MCF 10A (cell line): ENCODE measurements around the gene HSBP1. TPM values are rescaled to one million over a fixed set of nuclear protein-coding genes. Genes with fewer than 3 reads are reported as not detected.
A peak's percentile ranks its signal among the peaks of the same experiment; 100 is the strongest.

Source experiments
- BruUV-seq: library from RNA; stranded (reverse); fragments of 400-500 nt; replicated peaks from 2 replicates; lab custom pipeline; 2021; lab: Mats Ljungman, UMichigan
- CTCF ChIA-PET: fragments of 300-600 bp; sonication (Branson Sonifier 250); formaldehyde crosslinking; extraction: SDS; loops from one replicate; lab custom pipeline; 2021; ENCODE audit warnings: antibody characterized with exemption, inconsistent platforms; lab: Yijun Ruan, JAX
- POLR2A ChIA-PET: fragments of 300-600, 350-650 bp; sonication (Branson Sonifier 250); formaldehyde crosslinking; extraction: SDS; loops from one replicate; lab custom pipeline; 2020; ENCODE audit warnings: antibody characterized with exemption, inconsistent platforms; lab: Yijun Ruan, JAX
- DNase-seq: peaks from one replicate; pipeline ENCODE4 v3.0.0-alpha.2; 2018; ENCODE audit not compliant: unreplicated experiment
- H3K27ac Mint-ChIP-seq: one replicate; pipeline ENCODE4 v1.8.0; 2022; ENCODE audit warnings: mild to moderate bottlenecking, low read depth, mixed read lengths; ENCODE audit not compliant: unreplicated experiment
- H3K27me3 Mint-ChIP-seq: one replicate; pipeline ENCODE4 v1.8.0; 2022; ENCODE audit warnings: mixed read lengths; ENCODE audit not compliant: insufficient read depth, unreplicated experiment
- H3K36me3 Mint-ChIP-seq: one replicate; pipeline ENCODE4 v1.8.0; 2022; ENCODE audit warnings: mild to moderate bottlenecking, moderate library complexity, mixed read lengths; ENCODE audit not compliant: insufficient read depth, unreplicated experiment
- H3K4me1 Mint-ChIP-seq: one replicate; pipeline ENCODE4 v1.8.0; 2022; ENCODE audit warnings: mixed read lengths; ENCODE audit not compliant: insufficient read depth, unreplicated experiment
- H3K4me3 Mint-ChIP-seq: one replicate; pipeline ENCODE4 v1.8.0; 2022; ENCODE audit warnings: mild to moderate bottlenecking, moderate library complexity, mixed read lengths; ENCODE audit not compliant: unreplicated experiment
- H3K9me3 Mint-ChIP-seq: one replicate; pipeline ENCODE4 v1.8.0; 2022; ENCODE audit warnings: mixed read lengths; ENCODE audit not compliant: unreplicated experiment
- intact Hi-C: fragments of 100-400 bp; cut with micrococcal nuclease; formaldehyde crosslinking; loops from 2 replicates; pipeline ENCODE4 v1.14.1; 2022
- total RNA-seq: library from RNA; stranded (reverse); gene quantifications from 2 replicates; pipeline ENCODE4 v1.2.3, GENCODE V29; 2022
- TF ChIP-seq, protein P1 (sequence below): fragments of 200-600 bp; IDR thresholded peaks from one replicate; pipeline ENCODE4 v1.8.0; 2022; ENCODE audit warnings: antibody characterized with exemption, mild to moderate bottlenecking; ENCODE audit not compliant: unreplicated experiment

The HSBP1 gene
- total RNA-seq, 1 experiment from 2014 or later: 101 TPM

- no peak for DNase-seq
- TF ChIP-seq, protein P1, sequence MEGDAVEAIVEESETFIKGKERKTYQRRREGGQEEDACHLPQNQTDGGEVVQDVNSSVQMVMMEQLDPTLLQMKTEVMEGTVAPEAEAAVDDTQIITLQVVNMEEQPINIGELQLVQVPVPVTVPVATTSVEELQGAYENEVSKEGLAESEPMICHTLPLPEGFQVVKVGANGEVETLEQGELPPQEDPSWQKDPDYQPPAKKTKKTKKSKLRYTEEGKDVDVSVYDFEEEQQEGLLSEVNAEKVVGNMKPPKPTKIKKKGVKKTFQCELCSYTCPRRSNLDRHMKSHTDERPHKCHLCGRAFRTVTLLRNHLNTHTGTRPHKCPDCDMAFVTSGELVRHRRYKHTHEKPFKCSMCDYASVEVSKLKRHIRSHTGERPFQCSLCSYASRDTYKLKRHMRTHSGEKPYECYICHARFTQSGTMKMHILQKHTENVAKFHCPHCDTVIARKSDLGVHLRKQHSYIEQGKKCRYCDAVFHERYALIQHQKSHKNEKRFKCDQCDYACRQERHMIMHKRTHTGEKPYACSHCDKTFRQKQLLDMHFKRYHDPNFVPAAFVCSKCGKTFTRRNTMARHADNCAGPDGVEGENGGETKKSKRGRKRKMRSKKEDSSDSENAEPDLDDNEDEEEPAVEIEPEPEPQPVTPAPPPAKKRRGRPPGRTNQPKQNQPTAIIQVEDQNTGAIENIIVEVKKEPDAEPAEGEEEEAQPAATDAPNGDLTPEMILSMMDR: no peak
- BruUV-seq: no TSS peak
- ChIA-PET POLR2A (interaction anchor here (0.7 kb wide), 1 partner anchor 8 kb away, joined by 3 read pairs; no protein-coding TSS in a partner anchor), CTCF (interaction anchor here (0.7 kb wide), 1 partner anchor 30 kb away, joined by 4 read pairs; no protein-coding TSS in a partner anchor)
- intact Hi-C loops: no loop called here
- H3K4me3 Mint-ChIP-seq: no peak overlapping the region
- no peaks in the 10 kb centered on the region for H3K4me1 Mint-ChIP-seq
- no peak overlapping the region for H3K27ac Mint-ChIP-seq
- H3K27me3 Mint-ChIP-seq: no peaks in the 10 kb centered on the region
- peaks cover 27% of the 10 kb centered on the region for H3K36me3 Mint-ChIP-seq
- H3K9me3 Mint-ChIP-seq: no peaks in the 10 kb centered on the region
Observed at GRCh38 chr16:83817022-83817421, 9.2 kb downstream of the HSBP1 start.

- intact Hi-C loops: no loop called here
- no peaks in the 10 kb centered on the region for H3K27me3 Mint-ChIP-seq
- no peaks in the 10 kb centered on the region for H3K4me1 Mint-ChIP-seq
- TF ChIP-seq, protein P1: no peak
- no peaks in the 10 kb centered on the region for H3K9me3 Mint-ChIP-seq
- no peak overlapping the region for H3K27ac Mint-ChIP-seq
- no TSS peak for BruUV-seq
- no peak overlapping the region for H3K4me3 Mint-ChIP-seq
- DNase-seq: no peak
- POLR2A ChIA-PET: no interaction called here
- peaks cover 14% of the 10 kb centered on the region for H3K36me3 Mint-ChIP-seq
- CTCF ChIA-PET: no interaction called here
Observed at GRCh38 chr16:83818276-83818675, 10.5 kb downstream of the HSBP1 start.

GRCh38 chr16:83819361-83819760 lies 11.6 kb downstream of the HSBP1 start:
- no TSS peak for BruUV-seq
- H3K27ac Mint-ChIP-seq: no peak overlapping the region
- H3K27me3 Mint-ChIP-seq: no peaks in the 10 kb centered on the region
- H3K36me3 Mint-ChIP-seq: peaks cover 6% of the 10 kb centered on the region
- intact Hi-C loops: no loop called here
- H3K9me3 Mint-ChIP-seq: no peaks in the 10 kb centered on the region
- ChIA-PET POLR2A (interaction anchor here (0.7 kb wide), 1 partner anchor 28 kb away, joined by 3 read pairs; no protein-coding TSS in a partner anchor), CTCF (no interaction called here)
- DNase-seq: no peak
- no peaks in the 10 kb centered on the region for H3K4me1 Mint-ChIP-seq
- TF ChIP-seq, protein P1: no peak
- H3K4me3 Mint-ChIP-seq: no peak overlapping the region

GRCh38 chr16:83826146-83826913 lies 18.6 kb downstream of the HSBP1 start:
- Mint-ChIP-seq H3K4me3 (no peak overlapping the region), H3K4me1 (peaks cover 8% of the 10 kb centered on the region), H3K9me3 (no peaks in the 10 kb centered on the region), H3K27ac (no peak overlapping the region), H3K27me3 (no peaks in the 10 kb centered on the region), H3K36me3 (no peaks in the 10 kb centered on the region)
- BruUV-seq: no TSS peak
- peak; percentile 84 for DNase-seq
- CTCF ChIA-PET: interaction anchor here (0.6 to 2.7 kb wide), 37 partner anchors 9 to 273 kb away, joined by 3 to 14 read pairs (median 4); partner anchors contain the start of gene OSGIN1
- POLR2A ChIA-PET: interaction anchor here (1.0 to 2.0 kb wide), 6 partner anchors 10 to 128 kb away, joined by 3 to 8 read pairs (median 3); partner anchors contain the start of gene MLYCD
- intact Hi-C loops: loop anchor here (1.0 to 10.0 kb wide), 6 partner anchors 53 to 678 kb away; partner anchors contain the start of genes MEAK7 and OSGIN1
- TF ChIP-seq, protein P1: peak; percentile 87
